Duodenal mucosa (tissue), 2 donors: ENCODE data around the gene WDR36.

ENCODE experiments used
- H3K27ac ChIP-seq: one replicate; pipeline ENCODE4 v1.7.0; 2013; ENCODE audit warnings: low read depth, low read length
- H3K27me3 ChIP-seq, 2 donors: one replicate each; pipeline ENCODE4 v1.7.0; 2013; ENCODE audit warnings: low read length in 2 of 2, control low read depth in 1 of 2; ENCODE audit not compliant: insufficient read depth in 2 of 2, control insufficient read depth in 1 of 2
- H3K36me3 ChIP-seq, 2 donors: one replicate each; pipeline ENCODE4 v1.7.0; 2013; ENCODE audit warnings: low read length in 2 of 2, control low read depth in 1 of 2; ENCODE audit not compliant: insufficient read depth in 2 of 2, control insufficient read depth in 1 of 2
- H3K4me1 ChIP-seq, 2 donors: one replicate each; pipeline ENCODE4 v1.7.0; 2013; ENCODE audit warnings: low read length in 2 of 2, control low read depth in 1 of 2; ENCODE audit not compliant: insufficient read depth in 2 of 2, control insufficient read depth in 1 of 2
- H3K4me3 ChIP-seq, 2 donors: one replicate each; pipeline ENCODE4 v1.7.0; 2013; ENCODE audit warnings: low read length in 2 of 2, low read depth in 1 of 2
- H3K9ac ChIP-seq, 2 donors: one replicate each; pipeline ENCODE4 v1.7.0; 2013; ENCODE audit warnings: low read length in 2 of 2, low read depth in 1 of 2
- H3K9me3 ChIP-seq, 2 donors: one replicate each; pipeline ENCODE4 v1.7.0; 2013; ENCODE audit warnings: low read length in 2 of 2, control low read depth in 1 of 2; ENCODE audit not compliant: control insufficient read depth in 1 of 2

Gene WDR36

GRCh38 chr5:111170279-111170678, 78.1 kb downstream of the WDR36 start:
- Histone ChIP-seq H3K9ac (no peak overlapping the region), H3K36me3 (no peaks in the 10 kb centered on the region), H3K9me3 (no peaks in the 10 kb centered on the region), H3K27me3 (no peaks in the 10 kb centered on the region), H3K4me1 (no peaks in the 10 kb centered on the region), H3K4me3 (no peak overlapping the region), H3K27ac (no peak overlapping the region)

DNA sequence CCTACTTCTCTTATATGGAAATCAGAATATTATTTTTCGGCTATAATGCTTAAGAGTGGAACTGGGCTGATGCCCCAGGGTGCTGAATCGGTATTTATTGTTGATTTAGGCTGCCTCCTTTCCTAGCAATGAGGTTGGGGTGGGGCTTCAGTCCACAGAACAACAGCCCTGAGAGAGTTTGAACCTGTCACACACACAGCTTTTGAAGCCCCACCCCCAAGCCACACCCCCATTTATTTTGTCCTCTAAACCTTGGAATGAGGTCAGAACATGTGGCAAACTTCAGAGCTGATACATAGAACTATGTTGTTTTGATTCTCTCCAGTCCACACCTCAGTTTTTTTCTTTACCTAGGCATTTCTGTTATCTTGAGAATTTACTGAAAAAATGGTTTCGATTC, 80.4 kb downstream of the WDR36 start:
- no peak overlapping the region for H3K27ac ChIP-seq
- no peaks in the 10 kb centered on the region for H3K36me3 ChIP-seq
- H3K27me3 ChIP-seq, result no peaks in the 10 kb centered on the region
- H3K9me3 ChIP-seq, result no peaks in the 10 kb centered on the region
- no peaks in the 10 kb centered on the region for H3K4me1 ChIP-seq
- H3K4me3 ChIP-seq, result no peak overlapping the region
- no peak overlapping the region for H3K9ac ChIP-seq

- H3K27ac ChIP-seq, result no peak overlapping the region
- H3K9me3 ChIP-seq, result no peaks in the 10 kb centered on the region
- no peak overlapping the region for H3K4me3 ChIP-seq
- H3K27me3 ChIP-seq, result no peaks in the 10 kb centered on the region
- no peaks in the 10 kb centered on the region for H3K36me3 ChIP-seq
- H3K4me1 ChIP-seq, result no peaks in the 10 kb centered on the region
- H3K9ac ChIP-seq, result no peak overlapping the region
These were observed 81.3 kb downstream of the WDR36 start for GRCh38 chr5:111173476-111173875.
